Endothelial cell (in vitro differentiated cells): ENCODE measurements around the gene CYTH1. TPM values are rescaled to one million over a fixed set of nuclear protein-coding genes. Genes with fewer than 3 reads are reported as not detected.

Source experiments
- DNase-seq: peaks from one replicate; pipeline ENCODE4 v3.0.0; 2021; ENCODE audit warnings: low spot score
- H3K27ac Mint-ChIP-seq: one replicate; pipeline ENCODE4 v1.8.0; 2021; ENCODE audit warnings: mixed read lengths, inconsistent platforms; ENCODE audit not compliant: unreplicated experiment
- H3K27me3 Mint-ChIP-seq: one replicate; pipeline ENCODE4 v1.8.0; 2021; ENCODE audit warnings: mild to moderate bottlenecking, moderate library complexity, mixed read lengths, inconsistent platforms; ENCODE audit not compliant: unreplicated experiment
- H3K36me3 Mint-ChIP-seq: one replicate; pipeline ENCODE4 v1.8.0; 2021; ENCODE audit warnings: mild to moderate bottlenecking, low read depth, mixed read lengths, inconsistent platforms; ENCODE audit not compliant: unreplicated experiment
- H3K4me1 Mint-ChIP-seq: one replicate; pipeline ENCODE4 v1.8.0; 2021; ENCODE audit warnings: mild to moderate bottlenecking, mixed read lengths, inconsistent platforms; ENCODE audit not compliant: unreplicated experiment
- H3K4me3 Mint-ChIP-seq: one replicate; pipeline ENCODE4 v1.8.0; 2021; ENCODE audit warnings: mild to moderate bottlenecking, mixed read lengths, inconsistent platforms; ENCODE audit not compliant: unreplicated experiment
- H3K9me3 Mint-ChIP-seq: one replicate; pipeline ENCODE4 v1.8.0; 2021; ENCODE audit warnings: mixed read lengths, inconsistent platforms; ENCODE audit not compliant: unreplicated experiment
- total RNA-seq: library from RNA; stranded (reverse); fragmentation: NEBNext Ultra II Directional; extraction: Animal tissue kit (Norgen Biotek cat#: 25700); gene quantifications from one replicate; pipeline ENCODE4 v1.2.1, GENCODE V29; 2021; ENCODE audit not compliant: unreplicated experiment
- TF ChIP-seq, protein P1 (sequence below): fragments of 200-600 bp; sonication (generic); IDR thresholded peaks from one replicate; pipeline ENCODE4 v1.5.0; 2021; ENCODE audit warnings: antibody characterized with exemption; ENCODE audit not compliant: unreplicated experiment

The CYTH1 gene
- total RNA-seq, 1 donor from 2014 or later = 73.3 TPM

DNA sequence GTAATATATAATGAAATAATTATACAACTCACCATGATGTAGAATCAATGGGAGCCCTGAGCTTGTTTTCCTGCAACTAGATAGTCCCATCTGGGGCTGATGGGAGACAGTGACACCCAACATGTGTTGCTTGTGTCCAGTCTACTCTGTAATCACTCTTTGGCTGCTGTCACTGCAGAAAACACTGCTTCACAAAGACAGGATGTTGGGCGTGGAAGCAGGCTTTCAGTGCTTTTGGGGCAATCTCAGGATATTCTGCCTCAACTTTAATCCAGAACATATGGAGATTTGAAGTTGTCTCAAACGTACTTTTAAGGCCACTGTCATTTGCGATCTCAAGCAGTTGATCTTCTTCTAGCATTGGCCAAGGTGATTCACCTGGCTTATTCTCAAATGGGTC is 94.9 kb downstream of the CYTH1 start:
- Mint-ChIP-seq H3K4me3 (no peak overlapping the region), H3K4me1 (peaks cover 25% of the 10 kb centered on the region), H3K36me3 (peaks cover 49% of the 10 kb centered on the region), H3K9me3 (no peaks in the 10 kb centered on the region), H3K27ac (peak overlapping the region; percentile 22), H3K27me3 (peaks cover 4% of the 10 kb centered on the region)
- no peak for DNase-seq
- TF ChIP-seq, protein P1, sequence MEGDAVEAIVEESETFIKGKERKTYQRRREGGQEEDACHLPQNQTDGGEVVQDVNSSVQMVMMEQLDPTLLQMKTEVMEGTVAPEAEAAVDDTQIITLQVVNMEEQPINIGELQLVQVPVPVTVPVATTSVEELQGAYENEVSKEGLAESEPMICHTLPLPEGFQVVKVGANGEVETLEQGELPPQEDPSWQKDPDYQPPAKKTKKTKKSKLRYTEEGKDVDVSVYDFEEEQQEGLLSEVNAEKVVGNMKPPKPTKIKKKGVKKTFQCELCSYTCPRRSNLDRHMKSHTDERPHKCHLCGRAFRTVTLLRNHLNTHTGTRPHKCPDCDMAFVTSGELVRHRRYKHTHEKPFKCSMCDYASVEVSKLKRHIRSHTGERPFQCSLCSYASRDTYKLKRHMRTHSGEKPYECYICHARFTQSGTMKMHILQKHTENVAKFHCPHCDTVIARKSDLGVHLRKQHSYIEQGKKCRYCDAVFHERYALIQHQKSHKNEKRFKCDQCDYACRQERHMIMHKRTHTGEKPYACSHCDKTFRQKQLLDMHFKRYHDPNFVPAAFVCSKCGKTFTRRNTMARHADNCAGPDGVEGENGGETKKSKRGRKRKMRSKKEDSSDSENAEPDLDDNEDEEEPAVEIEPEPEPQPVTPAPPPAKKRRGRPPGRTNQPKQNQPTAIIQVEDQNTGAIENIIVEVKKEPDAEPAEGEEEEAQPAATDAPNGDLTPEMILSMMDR = no peak

DNA sequence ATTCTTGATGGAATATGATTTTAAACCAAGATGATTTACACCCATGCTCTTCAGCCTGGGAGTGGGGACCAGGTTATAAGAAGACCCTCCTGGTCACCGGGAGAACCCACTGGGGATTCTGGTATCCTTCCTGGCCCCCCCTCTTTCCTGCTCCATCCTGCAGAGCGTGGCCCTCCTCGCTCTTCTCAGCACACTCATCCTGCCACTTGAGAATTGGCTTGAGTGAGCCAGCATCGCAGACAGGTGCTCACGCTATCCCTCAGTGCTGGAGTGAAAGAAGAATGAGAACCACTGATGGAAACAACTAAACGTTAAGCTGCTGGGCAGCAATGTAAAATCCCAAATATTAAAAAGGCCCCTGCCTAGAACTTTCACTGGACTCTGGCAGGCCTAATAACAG is 98.0 kb downstream of the CYTH1 start:
- DNase-seq = no peak
- Mint-ChIP-seq H3K27ac (no peak overlapping the region), H3K27me3 (peaks cover 11% of the 10 kb centered on the region), H3K36me3 (peaks cover 39% of the 10 kb centered on the region), H3K4me3 (no peak overlapping the region), H3K4me1 (peaks cover 44% of the 10 kb centered on the region), H3K9me3 (no peaks in the 10 kb centered on the region)
- TF ChIP-seq, protein P1 = no peak

DNA sequence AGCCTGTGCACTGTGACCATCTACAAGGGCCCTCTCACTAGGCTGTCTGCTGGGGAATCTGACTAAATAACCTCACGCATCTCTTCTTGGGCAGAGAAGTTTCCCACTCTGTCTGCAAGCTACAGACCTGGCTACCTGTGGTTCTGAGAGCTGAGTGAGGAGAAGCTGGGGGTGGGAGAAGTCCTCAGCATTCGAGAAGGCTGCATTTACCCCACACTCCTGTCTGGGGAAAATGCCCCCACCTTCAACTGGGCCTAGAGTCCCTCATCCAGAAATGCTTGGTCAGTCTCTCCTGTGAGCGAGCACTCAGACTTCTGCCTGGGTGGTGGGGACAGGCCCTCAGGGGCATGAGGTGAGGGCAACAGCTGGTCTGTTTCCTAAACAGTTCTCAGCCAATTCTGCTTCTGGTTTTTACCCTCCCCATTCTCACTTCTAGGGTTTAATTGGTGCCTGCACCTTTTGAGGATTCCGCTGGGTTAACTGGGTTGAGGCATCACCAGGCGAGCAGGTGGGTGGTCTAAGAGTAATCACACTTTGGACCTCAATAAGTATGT is 98.6 kb downstream of the CYTH1 start:
- Mint-ChIP-seq H3K9me3 (no peaks in the 10 kb centered on the region), H3K4me1 (peaks cover 44% of the 10 kb centered on the region), H3K36me3 (peaks cover 39% of the 10 kb centered on the region), H3K4me3 (no peak overlapping the region), H3K27me3 (peaks cover 9% of the 10 kb centered on the region), H3K27ac (no peak overlapping the region)
- TF ChIP-seq, protein P1 = no peak
- DNase-seq = no peak

DNA sequence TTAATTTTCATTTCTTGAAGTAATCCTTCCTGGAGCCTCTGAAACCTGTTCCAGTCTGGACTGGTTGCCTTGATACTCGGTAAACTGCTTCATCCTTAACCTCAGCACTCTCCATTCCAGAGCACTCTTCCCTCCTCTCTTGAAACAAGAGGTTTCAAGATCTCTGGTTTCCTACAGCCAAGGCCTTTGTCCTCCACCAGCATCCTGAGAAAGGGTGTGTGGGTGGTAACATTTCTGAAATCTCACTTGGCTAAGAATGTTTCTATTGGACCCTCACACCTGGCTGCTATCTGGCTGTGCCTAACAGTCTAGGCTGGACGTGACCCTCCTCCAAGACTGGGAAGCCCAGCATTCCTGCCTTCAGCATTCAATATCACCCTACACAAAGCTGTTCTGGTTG is 99.7 kb downstream of the CYTH1 start:
- Mint-ChIP-seq H3K27me3 (peaks cover 10% of the 10 kb centered on the region), H3K9me3 (no peaks in the 10 kb centered on the region), H3K4me3 (peak overlapping the region; percentile 19), H3K27ac (peak overlapping the region; percentile 96), H3K36me3 (peaks cover 38% of the 10 kb centered on the region), H3K4me1 (peaks cover 37% of the 10 kb centered on the region)
- TF ChIP-seq, protein P1 = no peak
- DNase-seq = no peak

DNA sequence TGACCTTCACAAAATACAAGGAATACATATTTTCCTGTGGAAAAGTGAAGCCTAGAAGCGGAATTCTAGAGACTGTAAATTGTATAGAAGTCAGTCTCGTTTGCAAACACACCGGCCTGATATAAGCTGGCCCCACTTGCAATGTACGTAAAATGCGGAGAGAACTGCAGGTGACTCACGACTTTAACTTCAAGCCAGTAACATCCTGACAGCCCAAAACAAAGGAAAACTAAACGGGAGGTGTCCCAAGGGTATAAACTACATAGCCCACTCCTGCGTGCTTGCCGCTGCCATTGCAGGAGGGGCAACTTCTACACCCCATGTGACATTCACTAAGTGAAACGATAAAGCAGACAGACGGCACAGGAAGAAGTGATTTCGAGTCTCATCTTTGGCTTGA is 101.6 kb downstream of the CYTH1 start:
- Mint-ChIP-seq H3K36me3 (peaks cover 35% of the 10 kb centered on the region), H3K27me3 (peaks cover 9% of the 10 kb centered on the region), H3K4me3 (no peak overlapping the region), H3K27ac (peak overlapping the region; percentile 68), H3K9me3 (no peaks in the 10 kb centered on the region), H3K4me1 (peaks cover 30% of the 10 kb centered on the region)
- TF ChIP-seq, protein P1 = no peak
- DNase-seq = no peak
